Osteoblast (primary cell): ENCODE data around the gene SOX6. TPM values are rescaled to one million over a fixed set of nuclear protein-coding genes. Genes with fewer than 3 reads are reported as not detected.

Experiments used
- DNase-seq: peaks from one replicate; pipeline ENCODE4 v3.0.0; 2011; ENCODE audit warnings: low spot score, mixed read lengths; ENCODE audit not compliant: insufficient read length; ENCODE audit errors: missing footprints
- H2AFZ ChIP-seq: 2 replicates; pipeline ENCODE4 v1.6.0; 2011; ENCODE audit warnings: mild to moderate bottlenecking, low read length
- H3K27ac ChIP-seq: 2 replicates; pipeline ENCODE4 v1.5.1; 2011; ENCODE audit warnings: mild to moderate bottlenecking, low read depth, low read length, moderate library complexity
- H3K27me3 ChIP-seq: 2 replicates; pipeline ENCODE4 v1.6.0; 2012; ENCODE audit warnings: mild to moderate bottlenecking, control low read depth, inconsistent platforms, low read length, moderate library complexity; ENCODE audit not compliant: insufficient read depth
- H3K36me3 ChIP-seq: 2 replicates; pipeline ENCODE4 v1.5.1; 2011; ENCODE audit warnings: mild to moderate bottlenecking, low read length, control low read depth, moderate library complexity; ENCODE audit not compliant: insufficient read depth
- H3K4me1 ChIP-seq: 2 replicates; pipeline ENCODE4 v1.5.1; 2011; ENCODE audit warnings: mild to moderate bottlenecking, low read length, control low read depth, moderate library complexity; ENCODE audit not compliant: insufficient read depth
- H3K4me2 ChIP-seq: 2 replicates; pipeline ENCODE4 v1.6.0; 2011; ENCODE audit warnings: mild to moderate bottlenecking, low read length; ENCODE audit not compliant: insufficient read depth
- H3K4me3 ChIP-seq: fragments of 200-600 bp; sonication (generic); 3 replicates; pipeline ENCODE4 v1.5.1; 2012; ENCODE audit warnings: mild to moderate bottlenecking, low read length, inconsistent platforms; ENCODE audit not compliant: insufficient read depth
- H3K79me2 ChIP-seq: 2 replicates; pipeline ENCODE4 v1.6.0; 2012; ENCODE audit warnings: mild to moderate bottlenecking, low read length, control low read depth, inconsistent platforms; ENCODE audit not compliant: insufficient read depth
- H3K9me3 ChIP-seq: 2 replicates; pipeline ENCODE4 v1.5.1; 2011; ENCODE audit warnings: low read depth, low read length, control low read depth
- H4K20me1 ChIP-seq: 2 replicates; pipeline ENCODE4 v1.6.0; 2012; ENCODE audit warnings: mild to moderate bottlenecking, low read length, control low read depth; ENCODE audit not compliant: insufficient read depth
- total RNA-seq: library from RNA; depleted of rRNA; stranded (reverse); fragments of >200 nt; gene quantifications from 2 replicates; pipeline ENCODE4 v1.2.3, GENCODE V29; 2012
- TF ChIP-seq, protein P1 (sequence below): IDR thresholded peaks from 2 replicates; pipeline ENCODE4 v1.5.1; 2011; ENCODE audit warnings: mild to moderate bottlenecking, low read depth, low read length, moderate library complexity; ENCODE audit errors: extremely low read depth

SOX6 gene
- total RNA-seq, 1 donor, result 3.3 TPM

DNA sequence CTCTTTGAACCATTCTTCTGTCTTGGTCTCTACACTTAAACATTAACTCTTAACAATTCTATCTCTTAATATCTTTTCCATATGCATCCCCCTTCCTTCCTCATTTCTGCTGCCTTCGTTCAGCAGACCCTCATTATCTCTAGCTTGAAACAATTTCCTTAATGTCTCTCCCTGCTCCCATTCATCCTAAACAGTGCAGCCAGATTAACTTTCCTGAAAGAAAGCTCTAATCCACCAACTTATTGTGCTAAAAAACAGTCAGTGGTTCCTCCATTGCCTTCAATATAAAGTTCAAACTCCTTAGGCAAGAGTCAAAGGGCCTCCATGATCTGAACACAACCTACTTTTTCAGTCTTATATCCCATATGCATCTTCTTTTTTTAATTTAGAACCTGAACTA, 42.5 kb downstream of the SOX6 start:
- TF ChIP-seq, protein P1, sequence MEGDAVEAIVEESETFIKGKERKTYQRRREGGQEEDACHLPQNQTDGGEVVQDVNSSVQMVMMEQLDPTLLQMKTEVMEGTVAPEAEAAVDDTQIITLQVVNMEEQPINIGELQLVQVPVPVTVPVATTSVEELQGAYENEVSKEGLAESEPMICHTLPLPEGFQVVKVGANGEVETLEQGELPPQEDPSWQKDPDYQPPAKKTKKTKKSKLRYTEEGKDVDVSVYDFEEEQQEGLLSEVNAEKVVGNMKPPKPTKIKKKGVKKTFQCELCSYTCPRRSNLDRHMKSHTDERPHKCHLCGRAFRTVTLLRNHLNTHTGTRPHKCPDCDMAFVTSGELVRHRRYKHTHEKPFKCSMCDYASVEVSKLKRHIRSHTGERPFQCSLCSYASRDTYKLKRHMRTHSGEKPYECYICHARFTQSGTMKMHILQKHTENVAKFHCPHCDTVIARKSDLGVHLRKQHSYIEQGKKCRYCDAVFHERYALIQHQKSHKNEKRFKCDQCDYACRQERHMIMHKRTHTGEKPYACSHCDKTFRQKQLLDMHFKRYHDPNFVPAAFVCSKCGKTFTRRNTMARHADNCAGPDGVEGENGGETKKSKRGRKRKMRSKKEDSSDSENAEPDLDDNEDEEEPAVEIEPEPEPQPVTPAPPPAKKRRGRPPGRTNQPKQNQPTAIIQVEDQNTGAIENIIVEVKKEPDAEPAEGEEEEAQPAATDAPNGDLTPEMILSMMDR, result no peak
- no peaks in the 10 kb centered on the region for H4K20me1 ChIP-seq

GRCh38 chr11:16312233-16312765, 44.0 kb downstream of the SOX6 start:
- Histone ChIP-seq H3K4me2 (no peak overlapping the region), H3K27ac (no peak overlapping the region), H3K9me3 (no peaks in the 10 kb centered on the region), H2AFZ (no peak overlapping the region), H3K4me3 (no peak overlapping the region), H3K27me3 (no peaks in the 10 kb centered on the region), H3K79me2 (no peaks in the 10 kb centered on the region), H3K4me1 (no peaks in the 10 kb centered on the region), H3K36me3 (no peaks in the 10 kb centered on the region), H4K20me1 (no peaks in the 10 kb centered on the region)
- DNase-seq, result peak; percentile 22
- TF ChIP-seq, protein P1, result no peak

More for the DNA sequence above, 42.5 kb downstream of the SOX6 start:
- Histone ChIP-seq H3K4me3 (no peak overlapping the region), H2AFZ (no peak overlapping the region), H3K4me2 (no peak overlapping the region), H3K27ac (no peak overlapping the region), H3K27me3 (no peaks in the 10 kb centered on the region), H3K4me1 (no peaks in the 10 kb centered on the region), H3K79me2 (no peaks in the 10 kb centered on the region), H3K36me3 (no peaks in the 10 kb centered on the region), H3K9me3 (no peaks in the 10 kb centered on the region)
- no peak for DNase-seq

DNA sequence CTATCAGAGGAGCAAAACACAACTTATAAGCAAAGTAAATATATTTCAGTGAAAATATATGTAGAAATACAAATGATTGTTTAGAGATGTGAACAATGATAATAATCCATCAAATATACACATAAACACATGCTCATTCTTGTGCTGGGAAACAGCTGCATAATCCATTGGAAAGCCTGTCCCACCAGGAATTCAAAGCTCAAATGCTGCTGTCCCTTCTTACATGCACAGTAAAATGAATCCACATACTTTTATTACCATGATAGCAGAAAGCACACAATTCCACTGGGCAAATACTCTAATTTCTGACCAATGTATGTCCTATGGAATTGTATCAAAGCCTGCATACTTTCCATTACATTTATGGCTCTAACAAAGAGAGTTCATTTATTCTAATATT, 44.5 kb downstream of the SOX6 start:
- no peaks in the 10 kb centered on the region for H3K9me3 ChIP-seq
- no peaks in the 10 kb centered on the region for H3K79me2 ChIP-seq
- H4K20me1 ChIP-seq, result no peaks in the 10 kb centered on the region
- no peak overlapping the region for H3K4me3 ChIP-seq
- no peak overlapping the region for H3K27ac ChIP-seq
- no peaks in the 10 kb centered on the region for H3K4me1 ChIP-seq
- TF ChIP-seq, protein P1, result no peak
- H3K36me3 ChIP-seq, result no peaks in the 10 kb centered on the region
- no peaks in the 10 kb centered on the region for H3K27me3 ChIP-seq
- no peak overlapping the region for H2AFZ ChIP-seq
- no peak for DNase-seq
- H3K4me2 ChIP-seq, result no peak overlapping the region

GRCh38 chr11:16310943-16311342, 45.4 kb downstream of the SOX6 start:
- no peak overlapping the region for H3K27ac ChIP-seq
- H3K27me3 ChIP-seq, result no peaks in the 10 kb centered on the region
- H3K4me3 ChIP-seq, result no peak overlapping the region
- H3K4me1 ChIP-seq, result no peaks in the 10 kb centered on the region
- no peaks in the 10 kb centered on the region for H3K9me3 ChIP-seq
- TF ChIP-seq, protein P1, result no peak
- DNase-seq, result no peak
- no peak overlapping the region for H3K4me2 ChIP-seq
- H4K20me1 ChIP-seq, result no peaks in the 10 kb centered on the region
- no peaks in the 10 kb centered on the region for H3K79me2 ChIP-seq
- H2AFZ ChIP-seq, result no peak overlapping the region
- H3K36me3 ChIP-seq, result no peaks in the 10 kb centered on the region
